K562 (cell line): Measurements from ENCODE around the gene ZMYND8. TPM values are rescaled to one million over a fixed set of nuclear protein-coding genes. Genes with fewer than 3 reads are reported as not detected.

Experiments
- ATAC-seq: fragments of 200-7000 bp; cut with Tn5 transposase; 3 replicates; pipeline ENCODE4 v1.9.1; 2020; ENCODE audit warnings: moderate library complexity
- BruUV-seq: library from RNA; stranded (reverse); fragments of 400-500 nt; replicated peaks from 2 replicates; lab custom pipeline; 2021; lab: Mats Ljungman, UMichigan
- CTCF ChIA-PET: fragments of 300-600 bp; formaldehyde crosslinking; extraction: SDS; loops from one replicate; lab custom pipeline; 2021; ENCODE audit warnings: low intra/inter-chr PET ratio; lab: Yijun Ruan, JAX
- POLR2A ChIA-PET: fragments of 300-600, 350-650 bp; sonication (Branson Sonifier 250); formaldehyde crosslinking; extraction: SDS; loops from one replicate; lab custom pipeline; 2021; ENCODE audit warnings: antibody characterized with exemption, inconsistent platforms; lab: Yijun Ruan, JAX
- DNase-seq, 4 experiments: peaks; one replicate each; pipeline versions ENCODE4 v3.0.0 to v3.0.0-alpha.2; 2011 to 2018; ENCODE audit warnings: low spot score in 3 of 4, mixed read lengths in 3 of 4; ENCODE audit errors: extremely low read depth in 1 of 4
- FAIRE-seq: peaks from 2 replicates; lab custom pipeline; 2011; peaks lifted over from hg19 to GRCh38; lab: Jason Lieb, UNC
- H2AFZ ChIP-seq: 2 replicates; pipeline ENCODE4 v1.6.0; 2011; ENCODE audit warnings: low read depth, low read length, control low read depth, inconsistent platforms
- H3K27ac ChIP-seq: fragments of 200-600 bp; 3 replicates; pipeline ENCODE4 v1.8.0; 2011; ENCODE audit warnings: low read depth, mild to moderate bottlenecking, control low read depth, inconsistent platforms, low read length, moderate library complexity, mixed read lengths; ENCODE audit errors: extremely low read depth
- H3K27me3 ChIP-seq, 2 experiments: fragments of 300-600 bp in 1 of 2; 2 replicates in 1 of 2; 3 replicates in 1 of 2; pipeline versions ENCODE4 v1.6.0 to v1.8.0; 2011; ENCODE audit warnings: inconsistent platforms in 2 of 2, low read length in 2 of 2, mild to moderate bottlenecking in 1 of 2, mixed read lengths in 1 of 2, moderate library complexity in 1 of 2; ENCODE audit not compliant: control insufficient read depth in 2 of 2, insufficient read depth in 2 of 2
- H3K36me3 ChIP-seq: fragments of 300-600 bp; 3 replicates; pipeline ENCODE4 v1.8.0; 2011; ENCODE audit warnings: mild to moderate bottlenecking, low read length, inconsistent platforms; ENCODE audit not compliant: control insufficient read depth, insufficient read depth
- H3K4me1 ChIP-seq, 2 experiments: fragments of 200-600 bp in 1 of 2; replicated peaks in 1 of 2; 2 replicates in 1 of 2; 3 replicates in 1 of 2; pipeline versions ENCODE4 v1.5.1 to v1.8.0; 2011; ENCODE audit warnings: inconsistent platforms in 2 of 2, low read length in 2 of 2, mild to moderate bottlenecking in 1 of 2, mixed read lengths in 1 of 2, moderate library complexity in 1 of 2; ENCODE audit not compliant: control insufficient read depth in 2 of 2, insufficient read depth in 2 of 2
- H3K4me2 ChIP-seq: 2 replicates; pipeline ENCODE4 v1.6.1; 2011; ENCODE audit warnings: low read length, control low read depth, inconsistent platforms, mixed read lengths; ENCODE audit not compliant: insufficient read depth
- H3K4me3 ChIP-seq: fragments of 200-600 bp; sonication (generic), shearing (Covaris generic); 2 replicates; pipeline ENCODE4 v1.5.1; 2016; ENCODE audit warnings: control low read depth, inconsistent platforms
- H3K79me2 ChIP-seq: fragments of 200-600 bp; 3 replicates; pipeline ENCODE4 v1.8.0; 2011; ENCODE audit warnings: low read length, inconsistent platforms; ENCODE audit not compliant: control insufficient read depth, insufficient read depth
- H3K9ac ChIP-seq, 2 experiments: 2 replicates each; pipeline versions ENCODE4 v1.6.0 to v1.6.1; 2011; ENCODE audit warnings: low read depth in 2 of 2, low read length in 2 of 2, control low read depth in 1 of 2, inconsistent platforms in 1 of 2, mild to moderate bottlenecking in 1 of 2, mixed read lengths in 1 of 2; ENCODE audit not compliant: insufficient read depth in 1 of 2
- H3K9me1 ChIP-seq: one replicate; pipeline ENCODE4 v1.6.0; 2011; ENCODE audit warnings: inconsistent platforms, mild to moderate bottlenecking, low read length, moderate library complexity; ENCODE audit not compliant: control insufficient read depth, insufficient read depth
- H3K9me3 ChIP-seq: replicated peaks from 2 replicates; pipeline ENCODE4 v1.5.1; 2011; ENCODE audit warnings: low read depth, low read length, inconsistent platforms; ENCODE audit not compliant: control insufficient read depth, insufficient read depth
- H4K20me1 ChIP-seq: replicated peaks from 2 replicates; pipeline ENCODE4 v1.6.1; 2011; ENCODE audit warnings: low read length, inconsistent platforms, mixed read lengths; ENCODE audit not compliant: control insufficient read depth, insufficient read depth
- ADNP ChIP-seq: fragments of 200-800 bp; sonication (Bioruptor generic); IDR thresholded peaks from 2 replicates; pipeline ENCODE4 v1.6.1; 2016; ENCODE audit warnings: missing genetic modification characterization, missing compliant biosample characterization
- EWSR1 ChIP-seq: fragments of 450-650 bp; IDR thresholded peaks from 2 replicates; pipeline ENCODE4 v1.6.1; 2018; ENCODE audit warnings: borderline replicate concordance, mild to moderate bottlenecking, low read depth, moderate library complexity; ENCODE audit not compliant: partially characterized antibody
- FOSL1 ChIP-seq: fragments of 200-800 bp; sonication (Bioruptor generic); conservative IDR thresholded peaks from 2 replicates; pipeline ENCODE4 v1.6.1; 2016; ENCODE audit warnings: missing genetic modification characterization, missing compliant biosample characterization
- NR2C2 ChIP-seq, 2 experiments: fragments of 200-800 bp in 1 of 2; sonication (Bioruptor generic) in 1 of 2; sonication (generic) in 1 of 2; formaldehyde crosslinking in 1 of 2; IDR thresholded peaks; 2 replicates each; pipeline versions ENCODE4 v1.6.1 to v1.8.0; 2016 to 2022; ENCODE audit warnings: mild to moderate bottlenecking in 1 of 2, missing compliant biosample characterization in 1 of 2, missing genetic modification characterization in 1 of 2, missing genetic modification reagents in 1 of 2
- POLR2A ChIP-seq: fragments of 450-650 bp; conservative IDR thresholded peaks from 2 replicates; pipeline ENCODE4 v1.6.1; 2016
- POLR3A ChIP-seq: IDR thresholded peaks from 2 replicates; pipeline ENCODE4 v1.6.1; 2011; ENCODE audit warnings: borderline replicate concordance, mild to moderate bottlenecking, moderate library complexity; ENCODE audit not compliant: insufficient read length, insufficient read depth; ENCODE audit errors: extremely low read depth
- RBM25 ChIP-seq: fragments of 200-400 bp; formaldehyde crosslinking; IDR thresholded peaks from 2 replicates; pipeline ENCODE4 v1.6.1; 2018; ENCODE audit warnings: low read length, low read depth, moderate library complexity; ENCODE audit not compliant: severe bottlenecking
- SPI1 ChIP-seq: IDR thresholded peaks from 2 replicates; pipeline ENCODE4 v1.6.1; 2011; ENCODE audit warnings: low read depth, low read length, control low read depth, borderline replicate concordance
- SUPT5H ChIP-seq: fragments of 450-650 bp; IDR thresholded peaks from 2 replicates; pipeline ENCODE4 v1.6.1; 2016
- TRIM28 ChIP-seq: fragments of 450-650 bp; IDR thresholded peaks from 2 replicates; pipeline ENCODE4 v1.6.1; 2017
- ZBED1 ChIP-seq: IDR thresholded peaks from 2 replicates; pipeline ENCODE4 v1.6.1; 2014
- ZBTB11 ChIP-seq, 3 experiments: fragments of 200-800 bp in 1 of 3; fragments of 250-450 bp in 1 of 3; fragments of 450-650 bp in 1 of 3; sonication (Bioruptor Pico) in 1 of 3; sonication (Bioruptor generic) in 1 of 3; formaldehyde crosslinking in 1 of 3; IDR thresholded peaks; 2 replicates each; pipeline versions ENCODE4 v1.6.1 to v1.8.0; 2016 to 2022; ENCODE audit warnings: mild to moderate bottlenecking in 2 of 3, missing genetic modification characterization in 2 of 3, missing compliant biosample characterization in 1 of 3, moderate library complexity in 1 of 3
- ZFP36 ChIP-seq: fragments of 150-350 bp; IDR thresholded peaks from 2 replicates; pipeline ENCODE4 v1.6.1; 2018; ENCODE audit warnings: low read length, low read depth; ENCODE audit not compliant: partially characterized antibody
- ZNF140 ChIP-seq: fragments of 250-450 bp; sonication (Bioruptor Pico); IDR thresholded peaks from 2 replicates; pipeline ENCODE4 v1.8.0; 2021; ENCODE audit warnings: moderate library complexity, mild to moderate bottlenecking, inconsistent platforms
- ZNF316 ChIP-seq: fragments of 450-650 bp; IDR thresholded peaks from 2 replicates; pipeline ENCODE4 v1.6.1; 2016
- WGBS: fragments of 100-300 bp; shearing (Covaris generic); methylation state at CpG from one replicate; pipeline ENCODE4 v1.1.6; 2016; ENCODE audit warnings: low coverage, mixed read lengths; ENCODE audit not compliant: insufficient coverage; ENCODE audit errors: missing lambda C conversion rate; 5-methylcytosine and 5-hydroxymethylcytosine counted together
- in situ Hi-C: fragments of 300-500 bp; cut with MboI; formaldehyde crosslinking; loops from 4 replicates; pipeline ENCODE4 v1.15.0; 2018; ENCODE audit warnings: inconsistent platforms, mixed read lengths
- intact Hi-C: fragments of 100-400 bp; cut with micrococcal nuclease; formaldehyde crosslinking; loops from 2 replicates; pipeline ENCODE4 v1.14.2; 2022
- polyA plus RNA-seq, 8 experiments: library from polyadenylated mRNA; depleted of rRNA in 4 of 8; stranded (reverse) in 5 of 8; unstranded in 3 of 8; fragments of >200 nt; fragmentation: Nextera tagmentation in 2 of 8; fragmentation: Illumina TruSeq in 1 of 8; extraction: Ambion mirVana in 2 of 8; extraction: Trizol in 1 of 8; gene quantifications; 2 replicates each; pipeline versions ENCODE4 v1.2.1 to v1.2.3, GENCODE V29; 2011 to 2014; ENCODE audit warnings: inconsistent platforms in 1 of 8, missing spikeins in 1 of 8
- total RNA-seq, 7 experiments: library from RNA; depleted of rRNA in 6 of 7; stranded (reverse); fragments of >200 nt in 6 of 7; fragmentation: Illumina TruSeq in 2 of 7; extraction: Trizol in 2 of 7; gene quantifications; 2 replicates each; pipeline versions ENCODE4 v1.2.1 to v1.2.3, GENCODE V29; 2011 to 2021; ENCODE audit warnings: low replicate concordance in 1 of 7

ZMYND8 gene
- total and polyA plus RNA-seq, 9 of the 15 experiments (the other 6 are each of a cell fraction or from before 2014, with no cell fraction given), result 31.8 to 148 (median 71.9) TPM

- in situ Hi-C loops, result no loop called here
- Histone ChIP-seq H3K4me1 (peaks cover 0 to 1% of the 10 kb centered on the region in 2 experiments; a peak in 2 of 5 replicates), H3K9me1 (no peaks in the 10 kb centered on the region), H4K20me1 (peaks cover 5% of the 10 kb centered on the region), H3K4me3 (no peak overlapping the region), H3K27me3 (no peaks in the 10 kb centered on the region), H3K27ac (no peak overlapping the region), H3K36me3 (peaks cover 99% of the 10 kb centered on the region), H2AFZ (no peak overlapping the region), H3K4me2 (no peak overlapping the region), H3K9me3 (no peaks in the 10 kb centered on the region), H3K79me2 (peaks cover 97% of the 10 kb centered on the region), H3K9ac (no peak overlapping the region)
- intact Hi-C loops, result no loop called here
- FAIRE-seq, result no peak
- TF ChIP-seq ADNP (tag), result 0 out of 2 replicates have a peak, but pooled peaks have one; percentile 21
- no peak for TF ChIP-seq ZNF140 (CRISPR knock-in tag)
- no peak for TF ChIP-seq SPI1
- peak; percentile 13 for TF ChIP-seq EWSR1
- 0 out of 2 replicates have a peak, but pooled peaks have one; percentile 22 for TF ChIP-seq TRIM28
- TF ChIP-seq ZFP36, result peak; percentile 87
- 0 out of 2 replicates have a peak, but pooled peaks have one; percentile 40 for TF ChIP-seq SUPT5H
- TF ChIP-seq POLR2A, result peak; percentile 26; the same call in 1 of the 2 replicates
- no peak for TF ChIP-seq NR2C2 (CRISPR knock-in tag; IDR thresholded peaks at IDR 0.05)
- no peak for TF ChIP-seq NR2C2 (tag; IDR thresholded peaks at IDR 0.05)
- no peak for TF ChIP-seq FOSL1 (tag)
- peak in 1 of 3 experiments; percentile 82; a peak in 2 of 6 replicates for TF ChIP-seq ZBTB11 (CRISPR knock-in tag; IDR thresholded peaks at IDR 0.05)
- peak; percentile 16 for TF ChIP-seq RBM25
- TF ChIP-seq ZNF316, result peak; percentile 79
- no peak for TF ChIP-seq ZBED1
- no peak for TF ChIP-seq POLR3A
- ChIA-PET POLR2A (no interaction called here), CTCF (no interaction called here)
- 93% methylated on average over 6 of the region's 6 CpGs for WGBS
- no TSS peak for BruUV-seq
- no peak for ATAC-seq
- DNase-seq, result no peak
Measured at GRCh38 chr20:47248448-47248966, 108.0 kb downstream of the ZMYND8 start.
